PC-3 (cell line): Measurements from ENCODE around the gene IARS1.

Source experiments
- CTCF ChIP-seq: fragments of 300-600 bp; sonication (generic); conservative IDR thresholded peaks from 2 replicates; pipeline ENCODE4 v1.5.1; 2017; ENCODE audit warnings: antibody characterized with exemption, low read depth, mild to moderate bottlenecking, low read length
- EZH2 ChIP-seq: fragments of 300-600 bp; sonication (generic); IDR thresholded peaks from one replicate; pipeline ENCODE4 v1.6.1; 2017; ENCODE audit warnings: antibody characterized with exemption, mild to moderate bottlenecking, low read length; ENCODE audit not compliant: unreplicated experiment

- TF ChIP-seq EZH2 (no peak), CTCF (no peak)
Measured at GRCh38 chr9:92289708-92290390, 3.6 kb downstream of the IARS1 start.
